ENCODE data around the gene SEMA3D. TPM values are rescaled to one million over a fixed set of nuclear protein-coding genes. Genes with fewer than 3 reads are reported as not detected.

The SEMA3D gene
- total and polyA plus RNA-seq, 5 donors = 0.54 to 3.1 (median 2.1) TPM

GRCh38 chr7:85160223-85160622, 26.6 kb downstream of the SEMA3D start:
- Histone ChIP-seq H3K27me3 (ENCODE audit: control insufficient read depth, insufficient read depth) (no peaks in the 10 kb centered on the region), H3K4me3 (ENCODE audit: low read length) (no peak overlapping the region), H3K9me3 (ENCODE audit: control insufficient read depth, low read length) (no peaks in the 10 kb centered on the region), H3K27ac (ENCODE audit: low read length) (no peak overlapping the region), H3K4me1 (ENCODE audit: control insufficient read depth, insufficient read depth, low read length) (no peaks in the 10 kb centered on the region)
- no peak for ATAC-seq
- DNase-seq = no peak
- WGBS = 83% methylated on average over 5 of the region's 5 CpGs
- intact Hi-C loops (cut with DNase I) = no loop called here

- ATAC-seq (no peak), DNase-seq (no peak)
- intact Hi-C loops (cut with DNase I) = no loop called here
- Histone ChIP-seq H3K4me1 (ENCODE audit: control insufficient read depth, insufficient read depth, low read length) (no peaks in the 10 kb centered on the region), H3K27me3 (ENCODE audit: control insufficient read depth, insufficient read depth) (no peaks in the 10 kb centered on the region), H3K9me3 (ENCODE audit: control insufficient read depth, low read length) (no peaks in the 10 kb centered on the region), H3K4me3 (ENCODE audit: low read length) (no peak overlapping the region), H3K27ac (ENCODE audit: low read length) (no peak overlapping the region)
- 90% methylated on average over 1 of the region's 1 CpG for WGBS
These were observed 27.9 kb downstream of the SEMA3D start for GRCh38 chr7:85159003-85159402.

GRCh38 chr7:85156661-85157208, 30.1 kb downstream of the SEMA3D start:
- Histone ChIP-seq H3K9me3 (ENCODE audit: control insufficient read depth, low read length) (no peaks in the 10 kb centered on the region), H3K4me1 (ENCODE audit: control insufficient read depth, insufficient read depth, low read length) (no peaks in the 10 kb centered on the region), H3K27me3 (ENCODE audit: control insufficient read depth, insufficient read depth) (no peaks in the 10 kb centered on the region), H3K27ac (ENCODE audit: low read length) (no peak overlapping the region), H3K4me3 (ENCODE audit: low read length) (no peak overlapping the region)
- ATAC-seq = no peak
- intact Hi-C loops (cut with DNase I) = no loop called here
- 73% methylated on average over 1 of the region's 1 CpG for WGBS
- DNase-seq = no peak

GRCh38 chr7:85154282-85154937, 32.4 kb downstream of the SEMA3D start:
- no peaks in the 10 kb centered on the region for H3K4me1 ChIP-seq (ENCODE audit: control insufficient read depth, insufficient read depth, low read length)
- 80% methylated on average over 3 of the region's 3 CpGs for WGBS
- no peak overlapping the region for H3K27ac ChIP-seq (ENCODE audit: low read length)
- no peaks in the 10 kb centered on the region for H3K27me3 ChIP-seq (ENCODE audit: control insufficient read depth, insufficient read depth)
- intact Hi-C loops (cut with DNase I) = no loop called here
- ATAC-seq = no peak
- no peak for DNase-seq
- no peaks in the 10 kb centered on the region for H3K9me3 ChIP-seq (ENCODE audit: control insufficient read depth, low read length)
- no peak overlapping the region for H3K4me3 ChIP-seq (ENCODE audit: low read length)

GRCh38 chr7:85153715-85154114, 33.1 kb downstream of the SEMA3D start:
- Histone ChIP-seq H3K4me3 (ENCODE audit: low read length) (no peak overlapping the region), H3K4me1 (ENCODE audit: control insufficient read depth, insufficient read depth, low read length) (no peaks in the 10 kb centered on the region), H3K27me3 (ENCODE audit: control insufficient read depth, insufficient read depth) (no peaks in the 10 kb centered on the region), H3K9me3 (ENCODE audit: control insufficient read depth, low read length) (no peaks in the 10 kb centered on the region), H3K27ac (ENCODE audit: low read length) (no peak overlapping the region)
- no peak for DNase-seq
- intact Hi-C loops (cut with DNase I) = no loop called here
- 86% methylated on average over 1 of the region's 1 CpG for WGBS
- ATAC-seq = no peak

- intact Hi-C loops (cut with DNase I) = no loop called here
- H3K4me1 ChIP-seq (ENCODE audit: control insufficient read depth, insufficient read depth, low read length) = no peaks in the 10 kb centered on the region
- ATAC-seq (no peak), DNase-seq (no peak)
- H3K27me3 ChIP-seq (ENCODE audit: control insufficient read depth, insufficient read depth) = no peaks in the 10 kb centered on the region
- H3K9me3 ChIP-seq (ENCODE audit: control insufficient read depth, low read length) = no peaks in the 10 kb centered on the region
- no peak overlapping the region for H3K4me3 ChIP-seq (ENCODE audit: low read length)
- 92% methylated on average over 1 of the region's 1 CpG for WGBS
- no peak overlapping the region for H3K27ac ChIP-seq (ENCODE audit: low read length)
These were observed 36.2 kb downstream of the SEMA3D start for GRCh38 chr7:85150624-85151023.

- ATAC-seq = no peak
These were observed 42.1 kb downstream of the SEMA3D start for GRCh38 chr7:85144771-85145170.

GRCh38 chr7:85135977-85136376, 50.9 kb downstream of the SEMA3D start:
- WGBS = 67% methylated on average over 2 of the region's 2 CpGs
- intact Hi-C loops (cut with DNase I) = no loop called here
- no peaks in the 10 kb centered on the region for H3K9me3 ChIP-seq (ENCODE audit: control insufficient read depth, low read length)
- no peak overlapping the region for H3K4me3 ChIP-seq (ENCODE audit: low read length)
- H3K27me3 ChIP-seq (ENCODE audit: control insufficient read depth, insufficient read depth) = no peaks in the 10 kb centered on the region
- no peaks in the 10 kb centered on the region for H3K4me1 ChIP-seq (ENCODE audit: control insufficient read depth, insufficient read depth, low read length)
- ATAC-seq (no peak), DNase-seq (no peak)
- H3K27ac ChIP-seq (ENCODE audit: low read length) = no peak overlapping the region

More at GRCh38 chr7:85144771-85145170, 42.1 kb downstream of the SEMA3D start:
- DNase-seq = no peak
- H3K4me3 ChIP-seq (ENCODE audit: low read length) = no peak overlapping the region
- no peaks in the 10 kb centered on the region for H3K9me3 ChIP-seq (ENCODE audit: control insufficient read depth, low read length)
- no peaks in the 10 kb centered on the region for H3K27me3 ChIP-seq (ENCODE audit: control insufficient read depth, insufficient read depth)
- H3K27ac ChIP-seq (ENCODE audit: low read length) = no peak overlapping the region
- 51% methylated on average over 1 of the region's 1 CpG for WGBS
- H3K4me1 ChIP-seq (ENCODE audit: control insufficient read depth, insufficient read depth, low read length) = no peaks in the 10 kb centered on the region
- intact Hi-C loops (cut with DNase I) = no loop called here

GRCh38 chr7:85133560-85133959, 53.3 kb downstream of the SEMA3D start:
- intact Hi-C loops (cut with DNase I) = no loop called here
- Histone ChIP-seq H3K4me3 (ENCODE audit: low read length) (no peak overlapping the region), H3K4me1 (ENCODE audit: control insufficient read depth, insufficient read depth, low read length) (no peaks in the 10 kb centered on the region), H3K27me3 (ENCODE audit: control insufficient read depth, insufficient read depth) (no peaks in the 10 kb centered on the region), H3K27ac (ENCODE audit: low read length) (no peak overlapping the region), H3K9me3 (ENCODE audit: control insufficient read depth, low read length) (no peaks in the 10 kb centered on the region)
- DNase-seq (no peak), ATAC-seq (no peak)
- 51% methylated on average over 1 of the region's 1 CpG for WGBS

- no peaks in the 10 kb centered on the region for H3K9me3 ChIP-seq (ENCODE audit: control insufficient read depth, low read length)
- WGBS = 47% methylated on average over 2 of the region's 2 CpGs
- DNase-seq (no peak), ATAC-seq (no peak)
- no peak overlapping the region for H3K4me3 ChIP-seq (ENCODE audit: low read length)
- no peaks in the 10 kb centered on the region for H3K27me3 ChIP-seq (ENCODE audit: control insufficient read depth, insufficient read depth)
- intact Hi-C loops (cut with DNase I) = no loop called here
- H3K4me1 ChIP-seq (ENCODE audit: control insufficient read depth, insufficient read depth, low read length) = no peaks in the 10 kb centered on the region
- no peak overlapping the region for H3K27ac ChIP-seq (ENCODE audit: low read length)
These were observed 53.9 kb downstream of the SEMA3D start for GRCh38 chr7:85133006-85133405.

GRCh38 chr7:85130702-85131101, 56.2 kb downstream of the SEMA3D start:
- Histone ChIP-seq H3K27ac (ENCODE audit: low read length) (no peak overlapping the region), H3K4me3 (ENCODE audit: low read length) (no peak overlapping the region), H3K27me3 (ENCODE audit: control insufficient read depth, insufficient read depth) (no peaks in the 10 kb centered on the region), H3K9me3 (ENCODE audit: control insufficient read depth, low read length) (no peaks in the 10 kb centered on the region), H3K4me1 (ENCODE audit: control insufficient read depth, insufficient read depth, low read length) (no peaks in the 10 kb centered on the region)
- ATAC-seq = no peak
- WGBS = 86% methylated on average over 4 of the region's 4 CpGs
- no peak for DNase-seq
- intact Hi-C loops (cut with DNase I) = no loop called here

- H3K4me3 ChIP-seq (ENCODE audit: low read length) = no peak overlapping the region
- no peaks in the 10 kb centered on the region for H3K9me3 ChIP-seq (ENCODE audit: control insufficient read depth, low read length)
- ATAC-seq (no peak), DNase-seq (no peak)
- H3K27ac ChIP-seq (ENCODE audit: low read length) = no peak overlapping the region
- no peaks in the 10 kb centered on the region for H3K4me1 ChIP-seq (ENCODE audit: control insufficient read depth, insufficient read depth, low read length)
- intact Hi-C loops (cut with DNase I) = no loop called here
- WGBS = 72% methylated on average over 2 of the region's 2 CpGs
- H3K27me3 ChIP-seq (ENCODE audit: control insufficient read depth, insufficient read depth) = no peaks in the 10 kb centered on the region
These were observed 60.5 kb downstream of the SEMA3D start for GRCh38 chr7:85126383-85126782.
